HPDE6-E6E7 (cell line): ENCODE measurements around the gene VPS36.
"Not testable (repeated sequence)": the region's sequence is repeated elsewhere in the genome, so short reads cannot be mapped to it uniquely, and the experiment has no call there.

Source experiments
- DNase-seq: peaks from one replicate; pipeline ENCODE4 v3.0.0; 2011; ENCODE audit warnings: missing footprints; ENCODE audit errors: extremely low spot score

The VPS36 gene

DNA sequence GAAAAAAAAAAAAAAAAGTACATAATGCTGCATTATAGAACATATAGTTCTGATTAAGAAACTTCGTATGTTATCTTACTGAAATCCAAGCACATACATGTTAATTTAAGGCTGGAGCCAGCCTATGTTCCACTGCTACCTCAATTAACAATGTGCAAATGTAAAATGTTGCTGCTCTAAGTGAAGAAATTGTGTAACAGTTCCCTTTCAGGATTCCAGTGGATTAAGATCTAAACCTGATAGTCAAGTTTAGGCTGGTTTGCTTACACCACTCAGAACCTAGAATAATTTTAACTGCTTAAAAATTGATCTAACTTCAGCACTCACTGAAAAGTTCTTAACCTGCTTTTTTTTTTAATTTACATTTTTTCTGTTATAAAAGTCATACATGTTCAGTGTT lies 4.2 kb downstream of the VPS36 start:
- DNase-seq: no peak

DNA sequence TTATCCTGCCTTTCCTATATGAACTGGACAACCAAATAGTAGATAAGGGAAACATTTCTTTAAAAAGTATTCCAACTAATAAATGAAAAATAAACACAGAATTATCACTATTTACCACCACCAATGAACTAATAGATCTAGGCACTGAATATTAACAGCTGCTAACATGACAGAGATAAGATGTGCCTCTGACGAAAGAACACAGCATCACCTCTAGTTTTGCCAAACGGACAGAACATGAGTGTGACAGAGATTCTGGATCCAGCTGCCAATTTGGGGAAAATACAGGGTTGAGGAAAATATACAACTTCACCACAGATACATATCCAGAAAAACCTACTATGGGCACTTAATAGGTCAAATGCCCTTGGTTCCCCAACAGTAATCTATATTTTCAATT lies 18.0 kb downstream of the VPS36 start:
- DNase-seq: no peak

DNA sequence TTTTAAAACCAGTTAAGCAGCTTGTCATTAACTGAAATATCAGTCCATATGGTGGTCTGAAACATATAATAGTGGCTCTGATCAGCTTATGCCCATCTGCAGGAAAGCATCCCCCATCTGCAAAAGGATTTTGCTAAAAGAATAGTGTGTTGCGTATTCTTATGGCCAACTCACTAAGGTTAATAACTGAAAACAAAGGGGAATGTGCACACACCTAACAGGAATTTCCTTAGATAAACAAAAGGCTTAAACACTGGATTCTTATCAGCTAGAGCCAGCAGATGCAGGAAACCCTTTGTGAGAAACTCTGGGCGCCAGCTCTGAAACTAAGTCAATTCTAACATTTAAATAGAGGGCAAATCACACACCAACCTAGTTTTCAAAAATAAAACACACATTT lies 22.1 kb downstream of the VPS36 start:
- DNase-seq: no peak

DNA sequence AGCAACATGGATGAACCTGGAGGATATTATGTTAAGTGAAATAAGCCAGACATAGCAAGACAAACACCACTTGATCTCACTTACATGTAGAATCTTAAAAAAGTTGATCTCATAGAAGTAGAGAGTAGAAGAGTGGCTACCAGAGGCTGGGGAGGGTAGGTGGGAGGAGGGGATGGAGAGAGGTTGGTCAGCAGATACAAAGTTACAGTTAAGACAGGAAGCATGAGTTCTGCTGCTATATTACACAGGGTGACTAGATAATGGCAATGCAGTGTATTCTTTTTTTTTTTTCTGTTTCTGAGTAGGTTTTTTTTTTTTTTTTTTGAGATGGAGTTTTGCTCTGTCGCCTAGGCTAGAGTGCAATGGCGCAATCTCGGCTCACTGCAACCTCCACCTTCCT lies 29.2 kb downstream of the VPS36 start:
- DNase-seq: no peak

DNA sequence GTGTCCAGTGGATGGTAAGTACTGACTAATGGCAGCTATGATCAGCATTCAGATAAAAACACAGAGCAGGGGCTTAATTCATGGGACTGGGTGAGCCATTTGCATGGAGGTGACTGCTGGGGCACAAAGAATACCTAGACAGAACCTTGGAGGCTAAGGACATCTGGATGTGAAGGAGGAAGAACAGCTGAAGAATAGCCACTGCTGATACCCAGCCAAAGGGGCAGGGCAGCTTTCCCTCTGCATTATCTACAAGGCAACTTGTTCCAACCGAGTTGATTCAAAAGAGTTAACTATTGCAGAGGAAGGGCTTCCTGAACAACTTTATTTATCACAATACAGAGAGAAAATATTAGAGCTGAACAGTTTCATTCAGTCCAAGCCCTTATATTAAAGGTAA lies 31.4 kb downstream of the VPS36 start:
- DNase-seq: no peak

DNA sequence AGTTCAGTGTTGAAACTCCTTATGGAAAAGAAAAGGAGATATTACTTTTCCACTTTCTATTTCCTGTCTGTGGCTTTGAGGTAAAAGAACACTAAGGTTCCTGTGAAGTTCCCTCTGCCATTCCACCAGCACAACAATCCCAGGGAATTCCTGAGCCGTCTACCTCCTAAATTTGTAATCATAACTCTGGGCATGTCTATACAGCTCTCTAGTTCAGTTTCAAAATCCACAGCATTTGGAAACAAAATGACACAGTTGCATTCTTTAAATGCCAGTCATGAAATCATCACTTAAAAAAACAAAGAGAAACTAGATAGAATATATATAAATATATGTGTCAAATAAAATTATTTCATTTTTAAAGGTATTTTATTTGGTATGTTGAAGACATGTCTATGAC lies 35.5 kb downstream of the VPS36 start:
- no peak for DNase-seq

DNA sequence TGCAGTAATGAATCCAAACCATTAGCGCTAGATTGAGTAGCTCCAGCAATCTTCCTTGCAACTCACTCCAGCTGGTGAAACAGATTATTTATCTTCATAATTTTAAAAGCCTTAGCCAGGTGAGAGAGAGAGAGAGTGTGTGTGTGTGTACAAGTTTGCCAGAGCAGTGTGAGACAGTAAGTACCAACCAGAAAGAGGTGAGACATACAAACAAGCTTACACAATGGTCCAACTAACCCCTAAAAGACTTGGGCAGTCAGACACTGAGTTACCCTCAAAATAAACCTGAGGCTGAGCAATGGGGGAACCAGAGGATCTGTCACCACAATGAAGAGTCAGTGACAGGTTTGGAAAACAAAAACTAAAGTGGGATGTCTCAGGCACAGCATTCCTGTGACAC lies 36.4 kb downstream of the VPS36 start:
- DNase-seq: no peak

DNA sequence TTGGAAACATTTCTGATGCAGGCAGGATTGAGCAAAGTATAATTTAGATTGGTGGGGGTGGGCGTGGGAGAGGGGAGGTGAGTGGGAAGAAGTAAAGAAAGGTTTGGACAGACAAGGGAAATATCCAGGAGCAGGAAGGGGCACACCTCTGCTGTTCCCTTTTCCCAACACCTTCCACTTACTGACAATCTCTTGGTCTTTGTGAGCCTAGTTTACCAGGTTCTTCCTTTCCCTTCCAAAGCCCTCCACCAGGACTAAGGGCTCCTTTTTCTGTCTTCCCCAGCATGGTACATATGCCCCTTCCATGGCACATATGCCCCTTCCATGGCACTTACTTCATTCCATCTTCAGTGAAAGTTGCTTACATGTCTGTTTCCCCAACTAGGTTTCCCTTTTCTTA lies 38.3 kb downstream of the VPS36 start:
- no peak for DNase-seq

DNA sequence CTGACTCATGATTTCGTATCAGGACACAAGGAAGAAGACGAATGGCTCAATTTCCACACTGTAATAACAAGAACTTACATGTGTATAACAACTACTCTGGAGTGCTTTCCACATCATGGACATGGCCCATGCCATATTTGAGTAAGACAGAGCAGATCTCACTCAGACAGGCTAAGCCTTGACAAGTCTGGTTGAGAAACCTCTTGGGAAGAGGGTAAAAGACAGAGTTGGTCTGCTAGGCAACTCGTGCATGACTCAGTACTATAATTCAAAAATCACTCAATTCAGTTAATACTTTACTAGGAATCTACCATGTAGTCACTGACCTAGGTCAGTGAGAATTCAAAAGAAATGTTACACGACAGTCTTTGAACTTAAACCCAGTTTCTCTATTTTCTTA lies 38.8 kb downstream of the VPS36 start:
- DNase-seq: peak; percentile 28

DNA sequence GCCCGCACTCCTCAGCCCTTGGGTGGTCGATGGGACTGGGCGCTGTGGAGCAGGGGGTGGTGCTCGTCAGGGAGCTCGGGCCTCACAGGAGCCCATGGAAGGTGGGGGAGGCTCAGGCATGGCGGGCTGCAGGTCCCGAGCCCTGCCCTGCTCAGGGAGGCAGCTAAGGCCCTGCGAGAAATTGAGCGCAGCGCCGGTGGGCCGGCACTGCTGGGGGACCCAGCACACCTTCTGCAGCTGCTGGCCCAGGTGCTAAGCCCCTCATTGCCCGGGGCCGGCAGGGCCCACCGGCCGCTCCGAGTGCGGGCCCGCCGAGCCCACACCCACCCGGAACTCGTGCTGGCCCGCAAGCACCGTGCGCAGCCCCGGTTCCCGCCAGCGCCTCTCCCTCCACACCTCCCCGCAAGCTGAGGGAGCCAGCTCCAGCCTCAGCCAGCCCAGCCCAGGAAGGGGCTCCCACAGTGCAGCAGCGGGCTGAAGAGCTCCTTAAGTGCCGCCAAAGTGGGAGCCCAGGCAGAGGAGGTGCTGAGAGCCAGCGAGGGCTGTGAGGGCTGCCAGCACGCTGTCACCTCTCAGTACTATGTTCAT lies 42.3 kb downstream of the VPS36 start:
- not testable (repeated sequence) for DNase-seq

DNA sequence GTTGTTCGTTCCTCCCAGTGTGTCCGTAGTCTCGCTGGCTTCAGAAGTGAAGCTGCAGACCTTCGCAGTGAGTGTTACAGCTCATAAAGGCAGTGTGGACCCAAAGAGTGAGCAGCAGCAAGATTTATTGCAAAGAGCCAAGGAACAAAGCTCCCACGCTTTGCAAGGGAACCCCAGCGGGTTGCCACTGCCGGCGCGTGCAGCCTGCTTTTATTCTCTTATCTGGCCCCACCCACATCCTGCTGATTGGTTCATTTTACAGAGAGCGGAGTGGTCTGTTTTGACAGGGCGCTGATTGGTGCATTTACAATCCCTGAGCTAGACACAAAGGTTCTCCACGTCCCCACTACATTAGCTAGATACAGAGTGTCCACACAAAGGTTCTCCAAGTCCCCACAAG lies 43.0 kb downstream of the VPS36 start:
- DNase-seq: not testable (repeated sequence)

DNA sequence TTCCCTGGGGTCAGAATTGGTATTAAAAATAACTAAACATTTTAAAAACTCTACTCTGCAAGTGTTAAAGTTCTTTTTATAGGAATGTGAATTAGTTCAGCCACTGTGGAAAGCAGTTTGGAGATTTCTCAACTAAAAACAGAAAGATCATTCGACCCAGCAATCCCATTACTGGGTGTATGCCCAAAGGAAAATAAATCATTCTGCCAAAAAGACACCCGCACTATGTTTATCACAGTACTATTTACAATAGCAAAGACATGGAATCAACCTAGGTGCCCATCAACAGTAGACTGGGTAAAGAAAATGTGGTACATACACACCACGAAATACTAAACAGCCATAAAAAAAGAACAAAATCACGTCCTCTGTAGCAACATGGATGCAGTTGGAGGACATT lies 43.8 kb downstream of the VPS36 start:
- DNase-seq: no peak

DNA sequence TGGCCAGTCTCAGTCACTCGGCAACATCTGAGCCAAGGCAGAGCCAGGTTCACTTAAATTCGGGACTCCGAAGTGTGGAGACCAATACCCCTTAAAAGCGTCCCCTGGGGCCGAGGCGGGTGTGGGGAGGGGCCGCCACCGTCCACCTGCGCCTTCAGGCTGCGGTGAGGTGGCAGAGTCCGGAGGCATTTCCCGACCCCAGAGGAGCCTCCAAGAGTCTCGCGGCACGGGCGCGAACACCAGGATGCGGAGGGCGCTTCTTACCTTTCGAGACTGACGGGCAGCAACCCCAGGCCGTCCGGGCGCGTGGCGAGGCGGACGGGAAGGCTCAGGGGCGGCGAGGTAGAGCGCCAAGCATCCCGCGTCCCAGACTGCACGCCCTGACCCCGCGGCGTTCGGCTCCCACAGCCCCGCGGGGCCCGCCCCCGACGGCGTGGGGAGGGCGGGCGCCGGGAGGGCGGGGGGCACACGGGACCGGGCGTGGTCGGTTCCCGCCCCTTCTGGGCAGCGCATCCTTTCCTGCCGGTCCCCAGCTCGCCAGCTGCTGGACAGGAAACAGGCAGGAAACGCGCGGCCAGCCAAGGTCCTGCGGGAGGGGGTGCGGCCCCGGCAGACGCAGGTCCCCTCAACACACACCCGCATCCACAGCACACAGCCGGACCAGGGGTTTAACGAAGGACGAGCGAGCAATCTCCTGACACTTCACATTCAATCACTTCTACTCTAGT lies 44.5 kb downstream of the VPS36 start, which contains the start of gene THSD1:
Gene THSD1, minus strand, starts transcription at position 406 of the 728 bp plus-strand sequence. CDS start 3,572 bp downstream, outside the sequence.
- no peak for DNase-seq

DNA sequence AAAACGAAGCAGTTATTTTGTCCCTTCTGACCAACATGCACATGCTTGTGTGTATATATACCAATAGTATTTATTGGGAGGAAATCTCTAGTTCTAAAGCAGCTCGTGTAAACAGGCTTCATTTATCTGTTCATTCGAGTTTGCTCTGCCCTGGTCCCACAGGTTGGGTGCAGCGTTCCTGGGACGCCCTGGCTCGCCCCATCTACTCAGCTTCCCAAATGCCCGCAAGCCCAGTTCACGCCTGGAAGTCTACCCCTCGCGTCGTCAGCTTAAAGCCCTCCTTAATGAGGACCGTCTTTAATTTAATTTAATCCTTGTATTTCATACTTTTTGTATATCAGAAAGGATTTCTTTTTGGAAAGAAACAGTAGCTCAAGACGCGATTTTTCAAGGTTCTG lies 45.1 kb downstream of the VPS36 start:
- no peak for DNase-seq

DNA sequence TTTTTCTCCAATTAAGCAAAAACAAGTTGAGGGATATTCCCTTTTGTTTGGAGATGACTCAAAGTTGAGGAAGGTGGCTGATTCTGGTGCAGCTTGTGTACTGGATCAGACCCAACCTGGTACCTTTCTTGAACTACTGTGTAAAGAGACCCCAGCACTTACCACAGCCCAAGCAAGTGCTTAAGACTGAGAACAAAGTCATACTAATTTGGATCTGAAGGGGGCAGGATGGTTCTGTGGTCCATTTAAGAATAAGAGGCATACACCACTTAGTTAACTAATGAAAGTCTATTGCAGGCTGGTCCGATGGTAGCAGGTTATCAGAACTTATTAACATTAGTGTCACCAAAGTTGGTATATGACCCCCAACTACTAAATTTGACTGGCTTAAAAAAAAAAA lies 50.7 kb downstream of the VPS36 start:
- DNase-seq: no peak

DNA sequence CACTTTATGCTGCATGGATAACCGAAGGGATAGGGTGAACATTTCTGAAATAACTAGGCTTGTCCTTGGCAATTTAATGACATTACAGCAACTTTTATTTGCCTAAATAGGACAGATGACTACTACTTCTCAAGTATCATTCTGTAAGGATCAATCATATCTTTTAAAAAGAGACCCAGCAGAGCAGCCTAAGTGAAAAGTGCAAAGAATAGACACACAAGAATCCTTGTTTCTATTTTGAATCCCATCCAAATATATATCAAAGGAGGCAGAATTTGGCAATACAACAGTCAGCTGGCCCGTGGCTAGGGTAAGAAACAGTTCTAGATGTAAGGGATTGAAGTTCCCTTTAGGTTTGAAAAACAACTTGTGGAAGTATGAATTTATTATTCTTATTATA lies 51.4 kb downstream of the VPS36 start:
- DNase-seq: no peak

DNA sequence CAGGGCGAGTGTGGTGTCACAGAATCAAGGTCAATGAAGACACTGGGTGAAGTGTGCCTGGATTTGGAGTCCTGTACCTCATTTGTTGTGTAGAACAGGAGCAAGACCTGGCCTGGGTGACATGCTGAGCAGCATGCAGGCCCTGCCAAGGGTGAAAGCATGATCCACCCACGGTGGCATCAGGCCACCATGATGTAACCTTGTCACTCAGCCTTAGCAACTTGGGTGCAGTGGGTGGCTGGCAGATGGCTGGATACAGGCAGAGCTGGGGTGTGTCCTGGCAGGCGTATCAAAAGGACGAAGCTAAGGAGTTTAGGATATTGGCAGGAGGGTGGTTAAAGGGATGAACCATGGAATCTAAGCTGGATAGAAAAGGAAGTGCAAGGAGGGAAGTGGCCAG lies 54.7 kb downstream of the VPS36 start:
- no peak for DNase-seq

DNA sequence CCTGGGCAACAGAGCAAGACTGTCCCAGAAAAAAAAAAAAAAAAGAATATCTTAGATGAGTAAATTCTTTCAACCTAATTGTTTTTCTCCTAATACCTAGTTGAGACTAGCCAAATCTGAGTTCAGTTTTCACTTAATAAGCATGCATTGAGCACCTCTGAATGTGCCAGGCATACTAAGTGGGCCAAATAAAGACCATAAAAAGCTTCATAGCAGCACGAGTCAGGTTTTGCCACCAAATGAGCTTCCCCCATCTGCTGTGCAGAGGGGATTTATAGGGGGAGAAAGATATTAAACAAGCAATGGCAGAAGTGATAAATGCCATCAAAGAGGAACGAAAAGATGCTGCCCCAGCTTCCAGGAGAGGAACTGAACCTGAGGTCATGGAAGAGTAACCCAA lies 55.8 kb downstream of the VPS36 start:
- no peak for DNase-seq

DNA sequence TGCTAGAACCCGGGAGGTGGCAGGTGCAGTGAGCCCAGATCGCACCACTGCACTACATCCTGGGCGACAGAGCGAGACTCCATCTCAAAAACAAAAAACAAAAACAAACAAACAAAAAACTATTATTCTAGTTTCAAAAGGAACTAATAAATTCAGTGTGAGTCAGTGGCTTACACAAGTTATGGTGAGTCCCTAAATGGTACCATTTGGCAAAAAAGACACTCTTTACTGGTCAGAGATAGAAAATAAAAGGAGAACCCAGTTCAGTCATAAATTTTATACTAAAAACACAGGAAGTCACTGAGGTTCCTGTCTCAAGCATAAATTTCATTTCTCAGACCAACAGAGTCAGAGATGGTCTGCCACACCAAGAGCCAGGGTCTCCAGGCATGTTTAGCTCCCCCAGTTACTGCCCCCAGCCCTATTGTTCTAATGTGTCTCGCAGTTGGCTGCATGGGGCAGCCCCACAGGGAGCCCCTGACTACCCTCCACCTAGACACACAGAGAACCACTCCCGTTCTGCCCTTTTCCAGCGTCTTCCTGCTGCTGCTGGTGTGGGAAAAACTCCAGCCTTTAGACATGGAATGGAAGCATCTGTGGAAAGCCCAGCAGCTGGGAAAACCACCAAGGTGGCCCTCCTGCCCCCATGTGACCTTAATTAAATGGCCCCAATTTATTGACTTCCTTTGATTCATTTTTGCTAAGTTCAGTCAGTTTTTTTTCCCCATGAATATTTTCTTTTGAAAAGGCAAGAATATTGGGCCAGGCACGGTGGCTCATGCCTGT lies 56.7 kb downstream of the VPS36 start:
- DNase-seq: no peak

DNA sequence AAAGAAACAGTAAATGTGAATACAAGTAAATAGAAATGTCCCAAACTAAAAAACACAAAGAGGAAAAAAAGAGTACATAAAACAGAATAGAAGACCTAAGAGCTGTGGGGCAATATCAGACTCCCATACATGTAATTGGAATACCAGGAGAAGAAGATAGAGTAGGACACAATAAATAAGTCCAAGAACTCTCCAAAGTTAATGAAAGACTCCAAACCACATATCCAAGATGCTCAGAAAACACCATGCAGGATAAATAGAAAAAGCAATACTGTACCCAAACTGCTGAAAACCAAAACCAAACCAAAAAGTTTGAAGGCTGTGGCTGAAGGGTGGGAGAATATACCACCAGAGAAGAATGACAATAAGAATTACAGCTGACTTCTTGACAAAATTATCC lies 62.7 kb downstream of the VPS36 start:
- DNase-seq: no peak

DNA sequence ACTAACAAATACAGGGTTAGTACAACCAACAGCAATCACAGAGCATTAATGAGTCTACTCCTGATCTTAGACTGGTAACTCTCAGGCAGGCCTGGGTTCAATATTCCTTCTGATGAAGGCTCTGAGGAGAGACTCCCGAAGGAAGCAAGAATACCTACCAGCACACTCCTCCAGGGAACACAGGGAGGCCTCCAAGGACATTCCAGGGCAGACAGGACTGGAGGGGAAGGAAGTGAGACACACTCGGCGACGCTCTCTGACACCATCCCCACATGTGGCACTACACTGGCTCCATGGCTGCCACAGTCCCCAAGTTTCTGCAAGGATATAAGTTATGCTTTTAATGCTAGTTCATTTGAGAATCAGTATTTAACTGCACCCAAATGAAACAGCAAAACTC lies 64.6 kb downstream of the VPS36 start:
- DNase-seq: no peak

DNA sequence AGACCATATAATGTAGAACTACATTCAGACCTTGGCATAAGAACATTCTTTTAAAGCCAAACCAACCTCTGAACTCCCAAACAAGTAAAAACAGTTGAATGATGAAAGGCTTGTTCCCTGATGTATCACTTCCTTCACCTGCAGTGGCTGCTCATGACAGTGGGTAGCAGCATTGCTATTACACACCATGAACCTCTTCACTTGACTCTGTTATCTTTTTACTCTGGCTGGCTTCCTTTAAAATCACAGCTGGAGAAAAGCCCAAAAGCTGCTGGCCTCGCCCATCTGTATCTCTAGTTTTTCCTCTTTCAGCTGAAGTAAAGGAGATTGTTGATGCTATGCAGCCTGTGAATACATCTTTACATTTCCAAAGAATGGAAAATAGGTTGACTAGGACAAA lies 67.1 kb downstream of the VPS36 start:
- no peak for DNase-seq

DNA sequence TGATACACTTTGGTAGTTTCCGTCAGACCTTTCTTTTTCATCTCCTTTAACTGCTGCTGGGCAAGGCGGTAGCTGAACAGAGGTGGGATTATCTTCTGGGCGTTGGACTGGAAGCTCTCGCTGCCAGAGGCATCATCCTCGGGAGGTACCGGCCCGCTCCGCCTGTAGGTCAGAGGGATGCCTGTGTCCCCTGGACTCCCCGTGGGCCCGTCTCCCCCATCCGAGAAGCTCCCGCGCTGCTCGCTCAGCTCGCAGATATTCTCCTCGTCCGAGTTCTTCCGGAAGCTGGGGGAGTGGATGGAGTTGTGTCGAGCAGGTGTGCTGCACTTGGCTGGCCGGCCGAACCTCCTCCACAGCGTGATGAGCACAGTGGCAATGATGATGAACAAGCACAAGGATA lies 72.1 kb downstream of the VPS36 start:
- no peak for DNase-seq
